ENCODE data around the gene JPH4. TPM values are rescaled to one million over a fixed set of nuclear protein-coding genes. Genes with fewer than 3 reads are reported as not detected.

JPH4 gene
- total and polyA plus RNA-seq, 2 of the 8 experiments (the other 6 are each of a cell fraction or from before 2014, with no cell fraction given) = 23.9 to 46.7 TPM

GRCh38 chr14:23624830-23625404 is 46.3 kb upstream of the JPH4 start:
- ChIA-PET POLR2A (ENCODE audit: partially characterized antibody) (no interaction called here), CTCF (ENCODE audit: partially characterized antibody) (interaction anchor here (1.1 to 6.5 kb wide), 3 partner anchors 7 to 35 kb away, joined by 3 to 36 read pairs (median 10); no protein-coding TSS in a partner anchor)
- Histone ChIP-seq H2BK20ac (ENCODE audit: low read length) (no peak overlapping the region), H3K18ac (ENCODE audit: extremely low read depth, low read length) (no peak overlapping the region), H2AK5ac (ENCODE audit: low read depth, low read length) (no peak overlapping the region), H3K4me2 (ENCODE audit: insufficient read depth in 1 of 2, low read depth in 2 of 2, low read length in 2 of 2) (no peak overlapping the region), H3K9ac (replicated peaks in 1 of 4; ENCODE audit: extremely low read depth in 1 of 4, low read depth in 3 of 4, low read length in 3 of 4) (no peak overlapping the region), H3K23ac (ENCODE audit: insufficient read length) (no peak overlapping the region), H3K27me3 (replicated peaks in 1 of 4; ENCODE audit: control insufficient read depth in 3 of 4, extremely low read depth in 1 of 4, insufficient read depth in 3 of 4, low read length in 3 of 4) (no peaks in the 10 kb centered on the region), H3K36me3 (ENCODE audit: control insufficient read depth in 2 of 4, insufficient read depth in 4 of 4, low read length in 3 of 4) (no peaks in the 10 kb centered on the region), H3K9me3 (ENCODE audit: insufficient read depth in 2 of 2, low read depth in 1 of 2, low read length in 1 of 2) (peaks cover 38 to 41% of the 10 kb centered on the region in 2 experiments), H2BK5ac (ENCODE audit: low read depth, low read length) (no peak overlapping the region), H3K79me1 (ENCODE audit: low read depth, low read length) (no peaks in the 10 kb centered on the region), H3K23me2 (ENCODE audit: low read depth, low read length) (no peaks in the 10 kb centered on the region), H3K56ac (replicated peaks; ENCODE audit: insufficient read length, low read depth, low read length) (no peak overlapping the region), H4K5ac (ENCODE audit: insufficient read length, low read depth, low read length) (no peak overlapping the region), H3K4ac (replicated peaks; ENCODE audit: insufficient read length, low read depth, low read length) (no peak overlapping the region), H4K8ac (ENCODE audit: extremely low read depth, insufficient read depth, low read length) (no peak overlapping the region), H2BK15ac (ENCODE audit: low read length) (no peak overlapping the region), H3K79me2 (ENCODE audit: control insufficient read depth in 1 of 2, insufficient read depth in 2 of 2, low read length in 2 of 2) (no peaks in the 10 kb centered on the region), H4K20me1 (replicated peaks in 1 of 2; ENCODE audit: control insufficient read depth in 1 of 2, insufficient read depth in 2 of 2, low read length in 2 of 2) (no peaks in the 10 kb centered on the region), H3K14ac (ENCODE audit: insufficient read length) (no peak overlapping the region), H4K91ac (replicated peaks; ENCODE audit: insufficient read length, low read length) (no peak overlapping the region), H2BK12ac (ENCODE audit: low read depth, low read length) (no peak overlapping the region), H3K4me3 (ENCODE audit: extremely low read depth in 1 of 4, insufficient read depth in 2 of 4, low read depth in 3 of 4, low read length in 4 of 4) (no peak overlapping the region; a peak in 1 of 8 replicates), H2BK120ac (replicated peaks; ENCODE audit: low read depth, low read length) (no peak overlapping the region), H3K27ac (ENCODE audit: low read depth, low read length) (no peak overlapping the region), H3K4me1 (replicated peaks in 1 of 4; ENCODE audit: control insufficient read depth in 3 of 4, insufficient read depth in 4 of 4, low read length in 3 of 4) (no peaks in the 10 kb centered on the region), H2AFZ (ENCODE audit: low read length) (no peak overlapping the region)
- FAIRE-seq = no peak
- 92 to 93% methylated on average over 1 to 3 of the region's 3 CpGs for WGBS, 2 experiments (ENCODE audit: extremely low coverage in 1 of 2, insufficient coverage in 1 of 2, insufficient read length in 1 of 2, insufficient replicate concordance in 2 of 2, low coverage in 1 of 2, low lambda C conversion rate in 2 of 2, missing lambda C conversion rate in 1 of 2)
- DNase-seq (ENCODE audit: low read depth in 1 of 2, low spot score in 2 of 2) = no peak
- TF ChIP-seq KDM1A (IDR thresholded peaks at IDR 0.05; ENCODE audit: borderline replicate concordance, low read length) (0 out of 2 replicates have a peak, but pooled peaks have one; percentile 19), SAP30 (IDR thresholded peaks at IDR 0.05; ENCODE audit: insufficient read depth, insufficient replicate concordance, low read length) (no peak)

Measured in H1 (cell line).